NK-92 (cell line): ENCODE results near the gene IL17D.

Experiments used
- DNase-seq: peaks from one replicate; lab custom pipeline; 2025; ENCODE audit not compliant: unreplicated experiment; lab: John Stamatoyannopoulos, UW

Gene IL17D

GRCh38 chr13:20689291-20689690, 14.2 kb upstream of the IL17D start:
- no peak for DNase-seq

DNA sequence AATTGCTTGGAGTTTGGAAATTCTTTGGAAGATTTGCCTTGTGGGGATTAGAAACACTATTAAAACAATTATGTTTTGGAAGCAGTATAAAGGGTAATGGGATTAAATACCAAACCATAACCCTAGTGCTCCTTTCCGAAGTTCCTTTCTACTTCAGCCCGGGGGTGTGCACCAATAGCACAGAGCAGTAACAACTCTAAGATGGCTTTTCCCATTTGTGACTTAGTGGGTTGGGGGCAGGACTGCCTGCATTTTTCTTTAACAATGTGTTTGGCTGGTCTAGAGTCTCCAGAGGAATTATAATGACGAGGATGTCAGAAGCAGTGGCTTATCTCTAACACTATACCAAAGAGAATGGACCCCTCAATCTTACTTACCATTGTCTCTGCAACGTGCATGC, 11.9 kb upstream of the IL17D start:
- no peak for DNase-seq

- no peak for DNase-seq
Observed at GRCh38 chr13:20696073-20696472, 7.4 kb upstream of the IL17D start.

DNA sequence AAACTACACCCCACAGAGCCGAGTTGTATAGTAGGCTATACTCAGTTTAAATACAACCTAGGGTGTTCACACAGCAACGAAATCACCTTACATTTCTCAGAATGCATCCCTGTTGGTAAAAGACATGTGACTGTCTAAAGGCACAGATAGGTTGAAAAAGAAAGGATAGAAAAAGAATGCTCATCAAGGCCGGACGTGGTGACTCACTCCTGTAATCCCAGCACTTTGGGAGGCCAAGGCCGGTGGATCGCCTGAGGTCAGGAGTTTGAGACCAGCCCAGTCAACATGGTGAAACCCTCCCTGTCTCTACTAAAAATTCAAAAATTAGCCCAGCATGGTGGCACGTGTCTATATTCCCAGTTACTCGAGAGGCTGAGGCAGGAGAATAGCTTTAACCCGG, 3.8 kb upstream of the IL17D start:
- no peak for DNase-seq

- no peak for DNase-seq
Observed at GRCh38 chr13:20700288-20700687, 3.2 kb upstream of the IL17D start.

DNA sequence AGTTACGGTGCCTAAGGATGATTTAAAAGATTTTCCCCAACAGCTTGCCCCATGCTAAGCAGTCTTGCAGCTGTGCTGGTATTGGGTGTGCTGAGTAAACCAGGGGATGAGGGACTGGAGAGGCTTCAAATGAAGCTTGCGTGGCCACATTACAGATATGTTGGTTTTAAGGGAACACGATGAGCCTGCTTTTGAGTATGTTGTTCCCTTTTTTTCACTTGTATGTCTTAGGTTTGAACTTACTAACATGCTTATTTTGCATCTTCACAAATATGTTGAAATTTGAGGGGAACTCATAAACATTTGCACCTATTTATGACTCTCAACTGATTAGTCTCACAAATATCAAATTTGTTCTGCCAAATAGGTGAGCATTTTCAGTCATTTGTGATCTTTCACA, 2.0 kb upstream of the IL17D start:
- no peak for DNase-seq

DNA sequence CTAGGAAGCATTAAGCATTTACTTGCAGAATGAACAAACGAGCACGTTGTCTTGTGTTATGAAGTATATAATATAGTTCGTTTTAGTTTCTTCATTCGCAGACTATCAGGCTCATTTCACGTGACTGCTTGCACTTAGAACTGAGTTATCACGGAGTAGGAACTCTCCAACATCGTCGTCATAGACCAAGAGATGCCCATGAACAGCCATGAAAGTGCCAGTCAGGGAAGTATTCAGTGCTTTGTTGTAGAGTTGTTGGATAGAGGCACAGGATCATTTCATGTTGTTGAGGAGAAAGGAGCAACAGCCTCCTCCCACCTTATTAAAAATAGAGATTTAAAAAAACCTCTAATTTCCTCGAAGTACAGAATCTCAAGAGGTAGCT, 977 bp upstream of the IL17D start:
- no peak for DNase-seq

- no peak for DNase-seq
Observed at GRCh38 chr13:20703780-20704458, 420 bp downstream of the IL17D start.

GRCh38 chr13:20704459-20705069, 1.1 kb downstream of the IL17D start:
- no peak for DNase-seq

DNA sequence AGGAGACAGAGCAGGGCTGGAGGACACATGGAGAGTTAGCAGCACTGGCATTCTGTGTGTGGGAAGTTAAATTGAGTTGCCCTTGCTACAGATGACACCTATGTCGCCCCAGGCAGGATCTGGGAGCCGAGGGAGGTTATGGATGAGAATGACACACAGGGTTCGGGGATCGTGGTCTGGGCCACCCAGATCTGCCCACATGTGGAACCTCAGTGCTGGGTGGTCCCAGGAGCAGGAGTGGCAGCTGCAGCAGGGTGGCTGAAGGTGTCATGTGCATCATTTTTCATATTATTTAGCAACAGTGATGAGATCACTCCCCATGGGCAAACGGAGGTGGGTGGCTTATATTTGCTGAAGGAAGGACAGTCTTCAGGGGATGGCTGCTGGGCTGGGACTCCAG, 3.2 kb downstream of the IL17D start:
- no peak for DNase-seq

- DNase-seq, result no peak
Observed at GRCh38 chr13:20708216-20708615, 4.7 kb downstream of the IL17D start.

- no peak for DNase-seq
Observed at GRCh38 chr13:20709369-20709768, 5.9 kb downstream of the IL17D start.

DNA sequence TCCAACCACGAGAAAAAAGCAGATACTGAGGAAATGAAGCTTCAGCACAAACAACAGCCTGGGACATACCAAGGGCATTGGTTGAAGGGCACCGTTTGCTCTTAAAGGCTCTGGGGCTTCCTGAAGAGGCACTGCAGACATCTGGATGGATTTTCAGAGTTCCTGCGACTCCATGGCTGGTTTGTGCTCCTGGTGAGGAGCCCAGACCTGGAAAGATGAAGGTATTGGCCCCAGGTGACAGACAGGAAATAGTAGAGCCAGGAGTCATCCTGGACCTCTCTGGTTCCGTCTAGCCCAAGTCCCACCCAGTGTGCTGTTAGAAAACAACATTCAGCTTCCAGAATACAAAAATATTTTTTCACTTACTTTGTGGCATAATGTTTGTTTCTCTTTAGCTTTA, 6.3 kb downstream of the IL17D start:
- DNase-seq, result no peak

DNA sequence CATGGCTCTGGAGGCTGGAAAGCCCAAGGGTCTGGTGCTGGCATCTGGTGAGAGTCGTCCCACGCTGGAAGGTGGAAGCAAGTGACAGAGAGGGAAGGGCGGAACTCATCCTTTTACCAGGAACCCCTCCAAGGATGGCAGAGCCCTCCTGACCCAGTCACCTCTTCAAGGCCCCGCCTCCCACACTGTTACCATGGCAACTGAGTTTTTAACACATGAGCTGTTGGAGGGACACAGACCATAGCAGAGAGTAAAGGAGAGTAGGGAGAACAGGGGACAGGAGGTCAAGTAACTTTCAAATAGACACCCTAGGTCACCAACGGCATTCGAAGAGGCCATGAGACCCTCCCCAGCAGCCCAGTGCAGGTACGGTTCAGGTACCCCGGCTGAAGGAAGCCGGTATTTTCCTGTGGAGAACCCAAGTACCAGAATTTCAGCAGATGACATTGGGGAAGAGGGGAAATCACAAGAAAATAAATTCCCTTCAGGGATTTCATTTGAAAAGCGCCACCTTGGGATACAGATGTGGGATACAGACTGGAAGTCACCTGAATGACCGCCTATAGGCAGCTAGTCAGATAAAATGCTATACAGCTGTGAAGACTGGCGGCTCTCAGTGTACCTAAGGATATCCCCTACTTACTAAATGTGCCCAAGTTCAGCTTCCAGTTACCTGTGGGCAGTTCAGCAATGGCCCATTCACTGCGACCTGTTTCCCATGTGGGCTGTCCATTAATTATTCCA, 8.0 kb downstream of the IL17D start:
- no peak for DNase-seq

- DNase-seq, result no peak
Observed at GRCh38 chr13:20713014-20713376, 9.5 kb downstream of the IL17D start.

DNA sequence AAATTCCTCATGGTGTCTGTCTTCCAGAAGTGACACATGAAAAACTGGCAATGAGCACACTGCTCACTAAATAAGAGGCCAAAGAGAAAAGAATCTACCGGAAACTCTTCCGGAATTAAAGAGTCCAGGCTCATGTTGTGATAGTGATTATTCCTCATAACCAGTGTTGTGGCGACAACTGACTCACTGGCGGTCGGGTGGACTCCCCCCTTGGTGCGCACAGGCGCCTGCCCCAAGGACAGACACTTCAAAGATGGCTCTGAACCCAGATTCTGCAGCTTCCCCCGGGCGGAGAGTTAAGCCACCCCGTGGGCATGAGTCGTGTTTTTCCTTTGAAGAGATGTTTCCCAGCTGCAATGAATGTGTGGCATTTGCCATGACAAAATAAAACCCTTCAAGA, 10.3 kb downstream of the IL17D start:
- DNase-seq, result no peak

DNA sequence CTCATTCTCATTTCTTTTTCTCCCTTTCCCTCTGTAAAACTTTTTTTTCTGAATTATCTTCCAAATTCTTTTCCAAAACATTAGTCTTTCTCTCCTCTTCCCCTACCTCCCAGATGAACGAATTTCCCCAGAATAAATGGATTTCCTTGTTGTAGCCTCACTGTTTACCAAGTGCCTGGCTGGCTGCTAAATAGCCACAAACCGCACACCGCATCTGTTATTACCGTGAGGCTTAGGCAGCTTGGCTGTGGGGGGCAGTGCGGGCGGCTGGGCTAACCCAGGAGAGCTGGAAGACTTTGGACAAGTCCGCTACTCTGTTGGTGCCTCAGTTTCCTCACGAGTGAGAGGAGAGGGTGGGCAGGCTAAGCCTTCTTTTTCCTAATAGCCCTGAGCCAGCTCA, 10.7 kb downstream of the IL17D start:
- no peak for DNase-seq

DNA sequence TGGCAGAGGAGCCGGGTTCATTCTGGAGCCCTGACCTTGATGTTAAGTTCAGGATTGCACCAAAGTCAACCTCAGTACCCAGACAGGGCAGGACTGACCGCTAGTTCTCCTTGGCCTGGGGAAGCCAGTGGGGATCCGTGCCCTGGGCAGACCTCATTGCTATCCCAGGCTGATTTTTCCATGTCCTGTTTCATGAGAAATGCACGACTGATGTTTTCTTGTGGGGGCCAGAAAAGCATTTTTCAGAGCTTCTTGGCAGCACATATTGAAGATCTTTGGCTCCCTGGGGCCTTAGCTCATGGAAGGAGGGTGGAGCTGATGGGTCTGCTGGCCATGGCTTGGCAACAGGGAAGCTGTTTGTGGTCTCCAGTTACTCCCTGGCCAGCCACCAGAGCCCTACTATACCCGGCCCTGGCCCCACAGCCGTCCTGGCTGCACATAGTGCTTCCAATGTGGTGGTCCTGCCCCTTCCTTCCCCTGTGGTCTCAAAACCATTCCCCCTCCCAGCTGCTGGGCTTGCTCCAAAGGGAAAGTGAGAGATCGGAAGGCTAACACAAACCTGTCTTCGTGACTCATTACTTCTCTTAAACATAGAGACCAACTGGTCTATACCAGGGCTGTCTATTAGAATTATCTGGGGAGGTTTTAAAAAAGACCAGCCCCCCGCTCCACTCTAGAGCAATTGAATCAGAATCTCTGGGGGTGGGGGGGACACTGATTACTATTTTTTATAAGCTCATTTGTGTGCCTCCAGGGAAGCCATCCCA, 11.2 kb downstream of the IL17D start:
- no peak for DNase-seq

- no peak for DNase-seq
Observed at GRCh38 chr13:20715330-20715712, 11.8 kb downstream of the IL17D start.

DNA sequence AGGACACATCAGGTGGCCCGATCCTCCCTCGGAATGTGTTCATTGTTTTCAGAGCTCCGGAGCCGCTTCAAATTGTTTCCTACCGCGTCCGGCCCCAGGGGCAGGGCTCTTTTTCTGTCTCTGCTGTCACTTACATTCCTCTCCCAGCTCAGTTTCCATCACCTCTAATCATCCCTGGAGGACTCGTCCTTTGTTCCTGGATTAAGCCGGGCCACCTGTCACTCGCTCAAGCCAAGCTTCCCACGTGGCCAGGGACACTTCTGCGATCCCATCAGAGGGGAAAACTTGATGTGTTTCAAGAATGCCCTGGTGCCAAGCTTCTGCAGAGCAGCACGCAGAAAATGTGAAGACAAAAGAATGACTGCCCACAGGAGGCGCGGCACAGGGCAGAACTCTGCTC, 13.5 kb downstream of the IL17D start:
- DNase-seq, result no peak

GRCh38 chr13:20717581-20718542, 14.4 kb downstream of the IL17D start:
- no peak for DNase-seq
